H4 (cell line): ENCODE results near the gene SCGB1D2. TPM values are rescaled to one million over a fixed set of nuclear protein-coding genes. Genes with fewer than 3 reads are reported as not detected.

ENCODE experiments used
- DNase-seq: peaks from one replicate; pipeline ENCODE4 v3.0.0-alpha.2; 2015; ENCODE audit warnings: low spot score
- total RNA-seq: library from RNA; depleted of rRNA; stranded (reverse); fragments of >200 nt; shearing (Covaris generic); gene quantifications from 2 replicates; pipeline ENCODE4 v1.2.3, GENCODE V29; 2014; rRNA removed

SCGB1D2 gene
- total RNA-seq, 1 experiment from 2014 or later = not detected

GRCh38 chr11:62260261-62260953 is 18.4 kb downstream of the SCGB1D2 start:
- no peak for DNase-seq

GRCh38 chr11:62264004-62264403 is 22.0 kb downstream of the SCGB1D2 start:
- no peak for DNase-seq

GRCh38 chr11:62266558-62266957 is 24.5 kb downstream of the SCGB1D2 start:
- DNase-seq = no peak

- no peak for DNase-seq
Observed at GRCh38 chr11:62267050-62267449, 25.0 kb downstream of the SCGB1D2 start.

GRCh38 chr11:62267576-62267975 is 25.5 kb downstream of the SCGB1D2 start:
- no peak for DNase-seq

- DNase-seq = no peak
Observed at GRCh38 chr11:62269654-62270278, 27.7 kb downstream of the SCGB1D2 start, which contains the start of gene SCGB2A2. SCGB2A2 (plus strand) TSS chr11:62270158; CDS start chr11:62270217, 59 bp downstream.

- DNase-seq = no peak
Observed at GRCh38 chr11:62273284-62273683, 31.2 kb downstream of the SCGB1D2 start.

DNA sequence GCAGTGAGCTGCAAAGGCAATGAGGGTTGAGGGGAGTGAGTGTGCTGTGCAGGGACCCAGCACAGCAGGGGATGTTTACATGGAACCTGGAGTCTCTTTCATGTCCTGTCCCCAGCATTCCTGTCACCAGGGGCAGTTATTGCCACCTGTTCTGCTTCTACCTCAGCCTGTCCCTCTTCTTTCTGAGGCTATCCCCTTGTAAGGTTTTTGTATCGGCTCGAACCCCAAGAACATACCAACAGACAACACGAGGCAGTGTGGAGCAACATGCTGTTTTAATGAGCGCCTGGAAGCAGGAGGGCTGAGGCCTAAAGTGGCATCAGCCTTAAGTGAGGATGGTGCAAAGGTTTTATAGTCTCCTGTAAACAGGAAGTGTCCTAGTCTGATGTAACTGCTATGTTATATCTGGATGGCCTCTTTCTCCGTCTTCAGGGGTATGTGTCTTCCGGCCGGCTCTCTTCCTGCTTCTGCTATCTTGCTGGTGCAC is 31.8 kb downstream of the SCGB1D2 start:
- no peak for DNase-seq

DNA sequence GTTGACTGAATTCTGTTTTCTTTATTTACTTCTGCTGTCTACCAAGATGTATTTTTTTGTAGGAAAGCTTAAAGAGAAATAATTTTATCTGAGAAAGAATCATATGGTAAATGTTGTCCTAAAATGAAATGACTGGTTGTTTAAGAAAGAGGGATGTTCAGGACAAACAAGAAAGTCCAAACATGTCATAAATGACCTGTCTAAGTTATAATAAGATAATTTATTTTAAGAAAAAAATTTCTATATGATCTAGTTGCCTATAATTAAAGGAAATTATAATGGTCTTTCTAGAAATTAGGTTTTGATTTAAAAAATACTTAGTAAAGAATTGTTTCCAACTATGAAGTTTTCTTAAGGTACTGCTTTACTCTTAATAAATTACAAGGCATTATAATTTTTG is 38.4 kb downstream of the SCGB1D2 start:
- no peak for DNase-seq

Other genes with a start within 250 kb of the SCGB1D2 start
- 33.3 and 48.9 TPM in 2 replicates for gene INCENP, start 118.2 kb upstream of the SCGB1D2 start, total RNA-seq
- gene SCGB1D1, start 52.0 kb upstream of the SCGB1D2 start, total RNA-seq = not detected in 2 replicates
- gene SCGB2A1, start 33.6 kb upstream of the SCGB1D2 start, total RNA-seq = not detected in 2 replicates
- gene SCGB2A2, start 27.9 kb downstream of the SCGB1D2 start, total RNA-seq = not detected in 2 replicates
- not detected in 2 replicates for gene SCGB1D4, start 56.8 kb downstream of the SCGB1D2 start, total RNA-seq
- gene ASRGL1, start 95.2 kb downstream of the SCGB1D2 start, total RNA-seq = 4.3 and 10.6 TPM in 2 replicates
- gene SCGB1A1, start 176.8 kb downstream of the SCGB1D2 start, total RNA-seq = not detected in 2 replicates